GM15510 (cell line): Measurements from ENCODE around the gene NOL9.

ENCODE experiments used
- POLR2A ChIP-seq: IDR thresholded peaks from 3 replicates; pipeline ENCODE4 v1.6.1; 2011; ENCODE audit warnings: borderline replicate concordance; ENCODE audit not compliant: insufficient read length; ENCODE audit errors: extremely low read depth

NOL9 gene

GRCh38 chr1:6503884-6504602 is 50.3 kb downstream of the NOL9 start:
- no peak for TF ChIP-seq POLR2A

- TF ChIP-seq POLR2A = no peak
These were observed 52.1 kb downstream of the NOL9 start for GRCh38 chr1:6502000-6502891.

GRCh38 chr1:6501279-6501813 is 53.0 kb downstream of the NOL9 start:
- TF ChIP-seq POLR2A = no peak

GRCh38 chr1:6500544-6501278 is 53.6 kb downstream of the NOL9 start:
- no peak for TF ChIP-seq POLR2A

- TF ChIP-seq POLR2A = no peak
These were observed 55.0 kb downstream of the NOL9 start for GRCh38 chr1:6499296-6499695.

GRCh38 chr1:6498576-6499111 is 55.7 kb downstream of the NOL9 start:
- no peak for TF ChIP-seq POLR2A

GRCh38 chr1:6497867-6498575 is 56.3 kb downstream of the NOL9 start:
- no peak for TF ChIP-seq POLR2A

GRCh38 chr1:6497215-6497866 is 57.0 kb downstream of the NOL9 start:
- TF ChIP-seq POLR2A = no peak

- TF ChIP-seq POLR2A = no peak
These were observed 57.5 kb downstream of the NOL9 start for GRCh38 chr1:6496890-6497214.

GRCh38 chr1:6496365-6496721 is 58.0 kb downstream of the NOL9 start:
- TF ChIP-seq POLR2A = no peak

- TF ChIP-seq POLR2A = no peak
These were observed 58.6 kb downstream of the NOL9 start for GRCh38 chr1:6495540-6496364.

GRCh38 chr1:6495041-6495441 is 59.3 kb downstream of the NOL9 start:
- TF ChIP-seq POLR2A = no peak

GRCh38 chr1:6494627-6495026 is 59.7 kb downstream of the NOL9 start:
- no peak for TF ChIP-seq POLR2A

GRCh38 chr1:6491966-6492365 is 62.3 kb downstream of the NOL9 start:
- TF ChIP-seq POLR2A = no peak

GRCh38 chr1:6491480-6491962 is 62.8 kb downstream of the NOL9 start, which contains the start of gene PLEKHG5:
PLEKHG5 (minus strand) TSS chr1:6491667; CDS start chr1:6477571, 14,096 bp downstream.
- TF ChIP-seq POLR2A = no peak
